Measurements from ENCODE around the gene MTMR1. TPM values are rescaled to one million over a fixed set of nuclear protein-coding genes. Genes with fewer than 3 reads are reported as not detected.

The MTMR1 gene
- total RNA-seq, 1 experiment from 2014 or later = 15.6 TPM

DNA sequence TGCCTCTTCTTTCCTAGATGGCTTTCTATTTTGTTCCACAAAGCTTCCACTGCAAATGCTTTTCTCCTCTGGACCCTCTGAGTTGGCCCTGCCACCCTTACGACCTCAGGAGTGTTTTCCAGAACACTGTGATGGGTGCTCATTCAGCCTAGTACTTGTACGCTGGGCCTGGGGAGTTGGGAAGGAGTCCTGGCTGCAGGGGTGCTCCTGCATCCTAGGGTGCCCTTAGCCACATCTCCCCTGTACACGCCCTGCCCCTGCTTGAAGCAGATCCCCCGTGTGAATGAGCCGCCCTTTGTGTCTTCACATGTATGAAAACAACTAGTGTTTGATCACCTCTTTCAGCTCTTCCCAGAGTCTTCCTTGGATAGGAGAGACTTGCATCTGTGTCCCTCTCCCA is 64.2 kb downstream of the MTMR1 start:
- CTCF ChIA-PET = interaction anchor here (1.0 kb wide), 1 partner anchor 15 kb away, joined by 3 read pairs; no protein-coding TSS in a partner anchor
- no peaks in the 10 kb centered on the region for H3K4me1 Mint-ChIP-seq
- no peak for TF ChIP-seq NR3C1 (CRISPR knock-in tag; conservative IDR thresholded peaks at IDR 0.05; ENCODE audit: low read depth)
- TF ChIP-seq, protein P1, sequence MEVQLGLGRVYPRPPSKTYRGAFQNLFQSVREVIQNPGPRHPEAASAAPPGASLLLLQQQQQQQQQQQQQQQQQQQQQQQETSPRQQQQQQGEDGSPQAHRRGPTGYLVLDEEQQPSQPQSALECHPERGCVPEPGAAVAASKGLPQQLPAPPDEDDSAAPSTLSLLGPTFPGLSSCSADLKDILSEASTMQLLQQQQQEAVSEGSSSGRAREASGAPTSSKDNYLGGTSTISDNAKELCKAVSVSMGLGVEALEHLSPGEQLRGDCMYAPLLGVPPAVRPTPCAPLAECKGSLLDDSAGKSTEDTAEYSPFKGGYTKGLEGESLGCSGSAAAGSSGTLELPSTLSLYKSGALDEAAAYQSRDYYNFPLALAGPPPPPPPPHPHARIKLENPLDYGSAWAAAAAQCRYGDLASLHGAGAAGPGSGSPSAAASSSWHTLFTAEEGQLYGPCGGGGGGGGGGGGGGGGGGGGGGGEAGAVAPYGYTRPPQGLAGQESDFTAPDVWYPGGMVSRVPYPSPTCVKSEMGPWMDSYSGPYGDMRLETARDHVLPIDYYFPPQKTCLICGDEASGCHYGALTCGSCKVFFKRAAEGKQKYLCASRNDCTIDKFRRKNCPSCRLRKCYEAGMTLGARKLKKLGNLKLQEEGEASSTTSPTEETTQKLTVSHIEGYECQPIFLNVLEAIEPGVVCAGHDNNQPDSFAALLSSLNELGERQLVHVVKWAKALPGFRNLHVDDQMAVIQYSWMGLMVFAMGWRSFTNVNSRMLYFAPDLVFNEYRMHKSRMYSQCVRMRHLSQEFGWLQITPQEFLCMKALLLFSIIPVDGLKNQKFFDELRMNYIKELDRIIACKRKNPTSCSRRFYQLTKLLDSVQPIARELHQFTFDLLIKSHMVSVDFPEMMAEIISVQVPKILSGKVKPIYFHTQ (CRISPR knock-in tag; IDR thresholded peaks at IDR 0.05) = no peak
- TF ChIP-seq FOXP1 (CRISPR knock-in tag; IDR thresholded peaks at IDR 0.05; ENCODE audit: borderline replicate concordance) = no peak
- H3K27me3 Mint-ChIP-seq (ENCODE audit: low read depth) = no peaks in the 10 kb centered on the region
- POLR2A ChIA-PET = no interaction called here
- H3K9me3 Mint-ChIP-seq = no peaks in the 10 kb centered on the region
- H3K27ac Mint-ChIP-seq = no peak overlapping the region
- ATAC-seq = no peak
- no peak overlapping the region for H3K4me3 Mint-ChIP-seq
- no peak for DNase-seq (ENCODE audit: low spot score)
- peaks cover 6% of the 10 kb centered on the region; the same call in 1 of the 2 replicates for H3K36me3 Mint-ChIP-seq

DNA sequence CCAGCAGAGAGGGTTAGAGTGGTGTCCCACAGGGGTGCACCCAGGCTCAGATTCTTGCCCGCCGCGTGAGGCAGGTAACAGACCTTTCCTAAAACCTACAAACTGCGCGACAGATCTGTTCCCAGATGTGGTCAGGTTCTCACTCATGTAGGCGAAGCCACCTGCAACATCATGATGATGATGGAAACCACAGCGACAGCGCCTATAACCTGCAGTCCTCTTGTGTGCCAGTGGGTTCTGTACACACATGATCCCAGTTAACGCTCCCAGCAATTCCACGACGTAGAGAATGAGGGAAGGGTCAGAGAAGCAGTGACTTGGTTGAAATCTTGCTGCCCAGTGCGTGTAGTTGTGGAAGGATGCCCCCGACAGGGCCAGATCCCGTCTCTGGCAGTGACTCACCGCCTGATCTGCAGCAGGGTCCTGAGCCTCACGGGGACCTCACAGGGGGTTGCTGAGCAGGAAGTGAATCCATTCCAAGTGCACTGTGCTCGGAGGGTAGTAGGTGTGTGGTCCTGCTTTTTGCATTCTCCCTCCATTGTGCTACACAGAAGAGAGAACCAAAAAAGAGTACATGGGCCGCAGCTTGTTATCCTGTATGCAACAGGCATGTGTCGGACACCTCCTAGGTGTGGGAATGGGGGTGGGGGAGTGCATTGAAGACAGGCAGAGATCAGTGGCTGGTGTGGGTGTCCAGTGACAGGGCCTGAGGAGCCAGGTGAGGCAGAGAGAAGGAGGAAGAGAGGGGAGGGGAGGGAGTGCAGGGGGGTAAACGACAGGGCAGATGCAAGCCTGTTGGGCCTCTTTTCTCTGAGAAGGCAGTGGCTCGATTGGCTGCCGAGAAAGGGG is 66.6 kb downstream of the MTMR1 start:
- Mint-ChIP-seq H3K4me1 (peaks cover 7% of the 10 kb centered on the region; the same call in 1 of the 2 replicates), H3K27me3 (ENCODE audit: low read depth) (no peaks in the 10 kb centered on the region), H3K27ac (no peak overlapping the region), H3K9me3 (no peaks in the 10 kb centered on the region), H3K36me3 (0 out of 2 replicates have a peak, but pooled peaks cover 3% of the 10 kb centered on the region), H3K4me3 (no peak overlapping the region)
- ATAC-seq (no peak), DNase-seq (ENCODE audit: low spot score) (no peak)
- no peak for TF ChIP-seq NFYB (CRISPR knock-in tag; conservative IDR thresholded peaks at IDR 0.05; ENCODE audit: low read depth)
- no peak for TF ChIP-seq ZNF121 (CRISPR knock-in tag; IDR thresholded peaks at IDR 0.05)
- no peak for TF ChIP-seq NR1H2 (CRISPR knock-in tag; IDR thresholded peaks at IDR 0.05)
- TF ChIP-seq, protein P2, sequence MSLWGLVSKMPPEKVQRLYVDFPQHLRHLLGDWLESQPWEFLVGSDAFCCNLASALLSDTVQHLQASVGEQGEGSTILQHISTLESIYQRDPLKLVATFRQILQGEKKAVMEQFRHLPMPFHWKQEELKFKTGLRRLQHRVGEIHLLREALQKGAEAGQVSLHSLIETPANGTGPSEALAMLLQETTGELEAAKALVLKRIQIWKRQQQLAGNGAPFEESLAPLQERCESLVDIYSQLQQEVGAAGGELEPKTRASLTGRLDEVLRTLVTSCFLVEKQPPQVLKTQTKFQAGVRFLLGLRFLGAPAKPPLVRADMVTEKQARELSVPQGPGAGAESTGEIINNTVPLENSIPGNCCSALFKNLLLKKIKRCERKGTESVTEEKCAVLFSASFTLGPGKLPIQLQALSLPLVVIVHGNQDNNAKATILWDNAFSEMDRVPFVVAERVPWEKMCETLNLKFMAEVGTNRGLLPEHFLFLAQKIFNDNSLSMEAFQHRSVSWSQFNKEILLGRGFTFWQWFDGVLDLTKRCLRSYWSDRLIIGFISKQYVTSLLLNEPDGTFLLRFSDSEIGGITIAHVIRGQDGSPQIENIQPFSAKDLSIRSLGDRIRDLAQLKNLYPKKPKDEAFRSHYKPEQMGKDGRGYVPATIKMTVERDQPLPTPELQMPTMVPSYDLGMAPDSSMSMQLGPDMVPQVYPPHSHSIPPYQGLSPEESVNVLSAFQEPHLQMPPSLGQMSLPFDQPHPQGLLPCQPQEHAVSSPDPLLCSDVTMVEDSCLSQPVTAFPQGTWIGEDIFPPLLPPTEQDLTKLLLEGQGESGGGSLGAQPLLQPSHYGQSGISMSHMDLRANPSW (CRISPR knock-in tag; conservative IDR thresholded peaks at IDR 0.05; ENCODE audit: low read depth) = no peak
- TF ChIP-seq, protein P3, sequence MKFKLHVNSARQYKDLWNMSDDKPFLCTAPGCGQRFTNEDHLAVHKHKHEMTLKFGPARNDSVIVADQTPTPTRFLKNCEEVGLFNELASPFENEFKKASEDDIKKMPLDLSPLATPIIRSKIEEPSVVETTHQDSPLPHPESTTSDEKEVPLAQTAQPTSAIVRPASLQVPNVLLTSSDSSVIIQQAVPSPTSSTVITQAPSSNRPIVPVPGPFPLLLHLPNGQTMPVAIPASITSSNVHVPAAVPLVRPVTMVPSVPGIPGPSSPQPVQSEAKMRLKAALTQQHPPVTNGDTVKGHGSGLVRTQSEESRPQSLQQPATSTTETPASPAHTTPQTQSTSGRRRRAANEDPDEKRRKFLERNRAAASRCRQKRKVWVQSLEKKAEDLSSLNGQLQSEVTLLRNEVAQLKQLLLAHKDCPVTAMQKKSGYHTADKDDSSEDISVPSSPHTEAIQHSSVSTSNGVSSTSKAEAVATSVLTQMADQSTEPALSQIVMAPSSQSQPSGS (CRISPR knock-in tag; IDR thresholded peaks at IDR 0.05; ENCODE audit: borderline replicate concordance, low read depth) = no peak
- TF ChIP-seq ZNF671 (CRISPR knock-in tag; IDR thresholded peaks at IDR 0.05) = no peak
- TF ChIP-seq, protein P4, sequence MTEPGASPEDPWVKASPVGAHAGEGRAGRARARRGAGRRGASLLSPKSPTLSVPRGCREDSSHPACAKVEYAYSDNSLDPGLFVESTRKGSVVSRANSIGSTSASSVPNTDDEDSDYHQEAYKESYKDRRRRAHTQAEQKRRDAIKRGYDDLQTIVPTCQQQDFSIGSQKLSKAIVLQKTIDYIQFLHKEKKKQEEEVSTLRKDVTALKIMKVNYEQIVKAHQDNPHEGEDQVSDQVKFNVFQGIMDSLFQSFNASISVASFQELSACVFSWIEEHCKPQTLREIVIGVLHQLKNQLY (CRISPR knock-in tag; IDR thresholded peaks at IDR 0.05) = no peak
- TF ChIP-seq PRRX2 (CRISPR knock-in tag; IDR thresholded peaks at IDR 0.05) = no peak
- TF ChIP-seq, protein P5, sequence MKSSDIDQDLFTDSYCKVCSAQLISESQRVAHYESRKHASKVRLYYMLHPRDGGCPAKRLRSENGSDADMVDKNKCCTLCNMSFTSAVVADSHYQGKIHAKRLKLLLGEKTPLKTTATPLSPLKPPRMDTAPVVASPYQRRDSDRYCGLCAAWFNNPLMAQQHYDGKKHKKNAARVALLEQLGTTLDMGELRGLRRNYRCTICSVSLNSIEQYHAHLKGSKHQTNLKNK (CRISPR knock-in tag; IDR thresholded peaks at IDR 0.05) = no peak
- TF ChIP-seq, protein P6, sequence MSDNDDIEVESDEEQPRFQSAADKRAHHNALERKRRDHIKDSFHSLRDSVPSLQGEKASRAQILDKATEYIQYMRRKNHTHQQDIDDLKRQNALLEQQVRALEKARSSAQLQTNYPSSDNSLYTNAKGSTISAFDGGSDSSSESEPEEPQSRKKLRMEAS (CRISPR knock-in tag; IDR thresholded peaks at IDR 0.05) = no peak
- TF ChIP-seq SP1 (CRISPR knock-in tag; conservative IDR thresholded peaks at IDR 0.05) = no peak
- TF ChIP-seq, protein P7, sequence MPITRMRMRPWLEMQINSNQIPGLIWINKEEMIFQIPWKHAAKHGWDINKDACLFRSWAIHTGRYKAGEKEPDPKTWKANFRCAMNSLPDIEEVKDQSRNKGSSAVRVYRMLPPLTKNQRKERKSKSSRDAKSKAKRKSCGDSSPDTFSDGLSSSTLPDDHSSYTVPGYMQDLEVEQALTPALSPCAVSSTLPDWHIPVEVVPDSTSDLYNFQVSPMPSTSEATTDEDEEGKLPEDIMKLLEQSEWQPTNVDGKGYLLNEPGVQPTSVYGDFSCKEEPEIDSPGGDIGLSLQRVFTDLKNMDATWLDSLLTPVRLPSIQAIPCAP (CRISPR knock-in tag; IDR thresholded peaks at IDR 0.05) = no peak
- no peak for TF ChIP-seq NR2C2 (CRISPR knock-in tag; IDR thresholded peaks at IDR 0.05)
- TF ChIP-seq ELF4 (CRISPR knock-in tag; IDR thresholded peaks at IDR 0.05; ENCODE audit: low read depth) = no peak
- TF ChIP-seq, protein P8, sequence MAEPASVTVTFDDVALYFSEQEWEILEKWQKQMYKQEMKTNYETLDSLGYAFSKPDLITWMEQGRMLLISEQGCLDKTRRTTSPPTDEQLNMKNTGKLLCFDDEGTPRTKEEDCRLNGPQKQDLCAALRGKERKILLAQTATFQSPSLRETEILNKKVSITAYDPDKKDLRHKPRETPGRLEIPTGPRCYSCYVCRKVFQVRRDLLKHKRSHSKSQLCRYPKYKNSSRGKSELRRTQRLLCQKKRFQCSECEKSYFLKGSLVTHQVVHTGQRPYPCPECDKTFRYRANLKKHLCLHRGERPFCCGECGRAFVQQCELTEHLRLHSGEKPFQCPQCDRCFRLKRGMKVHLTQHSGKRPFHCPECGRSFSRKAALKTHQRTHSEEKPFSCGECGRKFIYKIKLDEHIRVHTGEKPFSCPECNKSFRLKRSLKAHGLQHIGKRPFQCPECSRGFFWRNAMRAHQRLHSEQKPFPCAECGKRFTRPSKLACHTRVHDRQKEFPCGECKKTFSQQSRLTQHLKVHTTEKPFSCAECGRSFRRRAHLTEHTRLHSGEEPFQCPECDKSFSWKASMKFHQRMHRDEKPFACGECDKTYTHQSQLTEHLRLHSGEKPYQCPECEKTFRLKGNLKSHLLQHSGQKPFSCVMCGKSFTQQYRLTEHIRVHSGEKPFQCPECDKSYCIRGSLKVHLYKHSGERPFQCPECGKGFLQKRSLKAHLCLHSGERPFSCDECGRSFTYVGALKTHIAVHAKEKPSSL (CRISPR knock-in tag; conservative IDR thresholded peaks at IDR 0.05) = no peak
- no peak for TF ChIP-seq TCF7 (CRISPR knock-in tag; IDR thresholded peaks at IDR 0.05; ENCODE audit: low read depth)
- TF ChIP-seq JUN (CRISPR knock-in tag; IDR thresholded peaks at IDR 0.05) = no peak
- ChIA-PET POLR2A (no interaction called here), CTCF (no interaction called here)

Data from WTC11 (cell line).